Heart left ventricle (tissue), 13 donors: ENCODE measurements around the gene ADGRG7.

Source experiments
- CTCF ChIP-seq, 12 donors: fragments of 200-600 bp; sonication (generic) in 4 of 12; IDR thresholded peaks; one replicate each; pipeline versions ENCODE4 v1.5.0 to v1.8.0; 2018 to 2022; ENCODE audit warnings: antibody characterized with exemption in 12 of 12, mild to moderate bottlenecking in 5 of 12
- POLR2A ChIP-seq, 2 donors: fragments of 450-650 bp; IDR thresholded peaks; one replicate each; pipeline ENCODE4 v1.6.1; 2017; ENCODE audit warnings: antibody characterized with exemption in 2 of 2, mild to moderate bottlenecking in 2 of 2, moderate library complexity in 2 of 2
- donor health status: ischemic (EF 13 %, LVEDD 7.1; RV severe dilation, severe dysfunction).
- donor health status: DM: no; HTN: yes; CAD: no.
- donor health status: DM: no; HTN: no; CAD: no.
- donor health status: ischemic (EF 25% LVEDD 6.9; RV normal size, moderate dysfunction).
- donor health status: ischemic (EF 25% LVEDD 5.7; RV mildly dilated, moderate dysfunction).
- donor health status: ischemic (EF 35%, LVEDD 5.7; RV mildly dilated, moderate dysfunction).
- donor health status: nonischemic (EF 11% LVEDD 7.7; RV severe dilation, severe dysfunction).
- donor health status: DM: yes; HTN: yes; CAD: no.
- donor health status: PGD.
- donor health status: ischemic (EF 29% LVEDD 5.4; RV normal size, mild dysfunction).
- donor health status: nonischemic (EF 23%, LVEDD 6.1; RV moderate dilation, normal function).

DNA sequence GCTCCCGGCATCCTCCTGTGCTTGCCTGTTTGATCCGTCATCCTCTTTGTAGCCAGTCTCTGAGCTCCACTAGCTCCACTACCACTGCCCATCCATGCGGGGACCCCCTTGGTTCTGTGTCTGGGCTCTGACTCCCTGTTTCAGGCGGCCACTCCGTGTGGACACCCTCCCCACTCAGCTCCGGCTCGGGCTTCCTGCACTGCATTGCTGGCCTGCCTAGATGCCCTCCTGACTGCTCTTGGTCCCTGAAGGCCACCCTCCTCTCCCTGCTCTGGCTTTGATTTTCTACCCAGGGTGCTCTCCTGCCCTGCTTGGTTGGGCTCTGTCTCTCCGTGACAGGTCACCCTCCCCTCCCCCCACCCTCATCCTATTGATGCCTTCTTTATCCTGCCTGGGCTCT lies 4.0 kb upstream of the ADGRG7 start:
- TF ChIP-seq CTCF (IDR thresholded peaks at IDR 0.05) = no peak
- no peak for TF ChIP-seq POLR2A (IDR thresholded peaks at IDR 0.05)
